CD4-positive, alpha-beta memory T cell (primary cell): ENCODE results near the gene CDH9. TPM values are rescaled to one million over a fixed set of nuclear protein-coding genes. Genes with fewer than 3 reads are reported as not detected.

ENCODE experiments used
- CTCF ChIA-PET: fragments of 350-600 bp; sonication (Branson Sonifier 250); formaldehyde crosslinking; loops from one replicate; lab custom pipeline; 2021; ENCODE audit warnings: inconsistent platforms; ENCODE audit not compliant: partially characterized antibody; lab: Charles Lee
- POLR2A ChIA-PET: fragments of 350-600 bp; sonication (Branson Sonifier 250); formaldehyde crosslinking; loops from one replicate; lab custom pipeline; 2021; ENCODE audit not compliant: partially characterized antibody; lab: Charles Lee
- DNase-seq, 5 donors: peaks; one replicate each; pipeline versions ENCODE4 v3.0.0 to v3.0.0-alpha.2; 2020 to 2022; ENCODE audit warnings: mixed read lengths in 1 of 5
- H3K27ac ChIP-seq: one replicate; pipeline ENCODE4 v1.7.0; 2013; ENCODE audit warnings: low read depth, low read length
- H3K27me3 ChIP-seq: 2 replicates; pipeline ENCODE4 v1.7.0; 2013; ENCODE audit warnings: mild to moderate bottlenecking, low read length, moderate library complexity; ENCODE audit not compliant: insufficient read depth
- H3K36me3 ChIP-seq: 2 replicates; pipeline ENCODE4 v1.7.0; 2013; ENCODE audit warnings: mild to moderate bottlenecking, low read length, moderate library complexity; ENCODE audit not compliant: insufficient read depth
- H3K4me1 ChIP-seq: 2 replicates; pipeline ENCODE4 v1.7.0; 2013; ENCODE audit warnings: mild to moderate bottlenecking, low read length, moderate library complexity; ENCODE audit not compliant: insufficient read depth
- H3K4me3 ChIP-seq, 2 donors: one replicate each; pipeline ENCODE4 v1.7.0; 2013; ENCODE audit warnings: low read length in 2 of 2, mild to moderate bottlenecking in 1 of 2
- H3K9me3 ChIP-seq, 2 donors: one replicate each; pipeline ENCODE4 v1.7.0; 2013; ENCODE audit warnings: low read length in 2 of 2, control low read depth in 1 of 2; ENCODE audit not compliant: control insufficient read depth in 1 of 2
- H3K27ac Mint-ChIP-seq, 7 donors: one replicate each; pipeline ENCODE4 v1.8.0; 2020 to 2021; ENCODE audit warnings: mixed read lengths in 7 of 7, mild to moderate bottlenecking in 6 of 7, inconsistent platforms in 3 of 7, moderate library complexity in 3 of 7
- H3K27me3 Mint-ChIP-seq, 2 donors: one replicate each; pipeline ENCODE4 v1.8.0; 2020 to 2021; ENCODE audit warnings: mixed read lengths in 2 of 2
- H3K36me3 Mint-ChIP-seq, 2 donors: one replicate each; pipeline ENCODE4 v1.8.0; 2020 to 2021; ENCODE audit warnings: mixed read lengths in 2 of 2, inconsistent platforms in 1 of 2, mild to moderate bottlenecking in 1 of 2
- H3K4me1 Mint-ChIP-seq, 4 donors: one replicate each; pipeline ENCODE4 v1.8.0; 2020 to 2021; ENCODE audit warnings: mixed read lengths in 4 of 4, mild to moderate bottlenecking in 1 of 4
- H3K4me3 Mint-ChIP-seq, 8 donors: one replicate each; pipeline ENCODE4 v1.8.0; 2020 to 2021; ENCODE audit warnings: mixed read lengths in 8 of 8, mild to moderate bottlenecking in 7 of 8, moderate library complexity in 6 of 8, inconsistent platforms in 3 of 8
- H3K9me3 Mint-ChIP-seq, 8 donors: one replicate each; pipeline ENCODE4 v1.8.0; 2020 to 2021; ENCODE audit warnings: mixed read lengths in 8 of 8, mild to moderate bottlenecking in 5 of 8, inconsistent platforms in 3 of 8, moderate library complexity in 1 of 8
- intact Hi-C: fragments of 100-400 bp; cut with micrococcal nuclease; formaldehyde crosslinking; loops from one replicate; pipeline ENCODE4 v1.15.1; 2023
- polyA plus RNA-seq, 2 donors: library from polyadenylated mRNA; unstranded; fragments of 300-500 nt; fragmentation: Illumina TruSeq; gene quantifications; one replicate each; pipeline ENCODE4 v1.2.3, GENCODE V29; 2021
- total RNA-seq, 2 experiments: library from RNA; stranded (reverse); gene quantifications; one replicate each; pipeline ENCODE4 v1.2.3, GENCODE V29; 2021

The CDH9 gene, protein sequence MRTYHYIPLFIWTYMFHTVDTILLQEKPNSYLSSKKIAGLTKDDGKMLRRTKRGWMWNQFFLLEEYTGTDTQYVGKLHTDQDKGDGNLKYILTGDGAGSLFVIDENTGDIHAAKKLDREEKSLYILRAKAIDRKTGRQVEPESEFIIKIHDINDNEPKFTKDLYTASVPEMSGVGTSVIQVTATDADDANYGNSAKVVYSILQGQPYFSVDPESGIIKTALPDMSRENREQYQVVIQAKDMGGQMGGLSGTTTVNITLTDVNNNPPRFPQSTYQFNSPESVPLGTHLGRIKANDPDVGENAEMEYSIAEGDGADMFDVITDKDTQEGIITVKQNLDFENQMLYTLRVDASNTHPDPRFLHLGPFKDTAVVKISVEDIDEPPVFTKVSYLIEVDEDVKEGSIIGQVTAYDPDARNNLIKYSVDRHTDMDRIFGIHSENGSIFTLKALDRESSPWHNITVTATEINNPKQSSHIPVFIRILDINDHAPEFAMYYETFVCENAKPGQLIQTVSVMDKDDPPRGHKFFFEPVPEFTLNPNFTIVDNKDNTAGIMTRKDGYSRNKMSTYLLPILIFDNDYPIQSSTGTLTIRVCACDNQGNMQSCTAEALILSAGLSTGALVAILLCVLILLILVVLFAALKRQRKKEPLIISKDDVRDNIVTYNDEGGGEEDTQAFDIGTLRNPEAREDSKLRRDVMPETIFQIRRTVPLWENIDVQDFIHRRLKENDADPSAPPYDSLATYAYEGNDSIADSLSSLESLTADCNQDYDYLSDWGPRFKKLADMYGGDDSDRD
- total RNA-seq (not detected), polyA plus RNA-seq (not detected)

DNA sequence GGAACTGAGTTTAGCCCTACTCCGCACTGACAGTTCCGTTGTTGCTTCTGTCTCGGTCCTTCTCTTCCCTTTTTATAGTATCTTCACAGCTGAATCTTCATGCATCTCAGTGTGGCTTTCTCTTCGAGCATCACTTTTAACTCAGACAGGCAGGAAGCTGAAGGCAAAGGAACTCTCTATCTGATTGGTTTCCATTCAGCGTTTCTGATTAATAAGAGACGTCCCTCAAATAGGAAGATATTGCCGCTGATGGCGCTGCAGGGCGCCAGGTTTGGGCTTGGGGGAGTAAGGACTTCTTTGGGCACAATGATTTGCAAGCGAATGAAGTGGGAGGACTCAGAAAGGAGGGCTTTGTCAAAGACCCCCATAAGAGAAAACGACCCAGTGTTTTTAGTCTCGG lies at the start of gene CDH9:
TSS of gene CDH9 (minus strand) at position 111 of the 400 bp plus-strand sequence. CDS start 50,253 bp downstream, outside the sequence.
- no peaks in the 10 kb centered on the region for H3K4me1 Mint-ChIP-seq
- Histone ChIP-seq H3K4me1 (no peaks in the 10 kb centered on the region), H3K4me3 (no peak within 1 kb of the TSS), H3K27me3 (no peaks in the 10 kb centered on the region), H3K9me3 (no peaks in the 10 kb centered on the region), H3K36me3 (no peaks in the 10 kb centered on the region), H3K27ac (no peak within 1 kb of the TSS)
- intact Hi-C loops, result no loop called here
- ChIA-PET CTCF (no interaction called here), POLR2A (no interaction called here)
- no peaks in the 10 kb centered on the region for H3K27me3 Mint-ChIP-seq
- no peak for DNase-seq
- H3K27ac Mint-ChIP-seq, result no peak within 1 kb of the TSS
- no peak within 1 kb of the TSS for H3K4me3 Mint-ChIP-seq
- no peaks in the 10 kb centered on the region for H3K36me3 Mint-ChIP-seq
- peaks cover 2 to 15% (median 8%) of the 10 kb centered on the region in 8 donors for H3K9me3 Mint-ChIP-seq

DNA sequence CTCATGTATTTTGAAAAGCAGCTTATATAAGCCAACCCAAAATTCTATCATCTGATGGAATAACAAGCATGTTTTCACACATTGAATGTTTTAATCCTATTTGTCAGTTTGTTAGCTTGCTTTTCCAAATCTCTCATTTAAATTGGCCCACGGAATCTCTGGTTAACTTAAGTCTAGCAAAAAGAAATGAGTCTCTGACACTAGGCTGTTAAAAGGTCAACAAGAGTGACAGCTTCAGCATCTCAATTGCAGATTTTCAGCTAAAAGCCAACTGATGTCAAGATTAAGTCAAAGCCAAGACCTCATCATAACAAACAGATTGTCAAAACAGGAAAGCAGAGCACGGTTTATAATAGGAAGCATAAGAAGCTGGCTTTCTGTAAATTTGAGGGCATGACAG lies 49.4 kb upstream of the CDH9 start:
- Histone ChIP-seq H3K4me1 (no peaks in the 10 kb centered on the region), H3K36me3 (no peaks in the 10 kb centered on the region), H3K9me3 (no peaks in the 10 kb centered on the region), H3K27ac (no peak overlapping the region), H3K27me3 (no peaks in the 10 kb centered on the region), H3K4me3 (no peak overlapping the region)
- intact Hi-C loops, result no loop called here
- H3K27me3 Mint-ChIP-seq, result no peaks in the 10 kb centered on the region
- DNase-seq, result no peak
- H3K36me3 Mint-ChIP-seq, result no peaks in the 10 kb centered on the region
- no peak overlapping the region for H3K27ac Mint-ChIP-seq
- POLR2A ChIA-PET, result no interaction called here
- peaks cover 0 to 10% (median 3%) of the 10 kb centered on the region in 8 donors for H3K9me3 Mint-ChIP-seq
- no peaks in the 10 kb centered on the region for H3K4me1 Mint-ChIP-seq
- CTCF ChIA-PET, result no interaction called here
- H3K4me3 Mint-ChIP-seq, result no peak overlapping the region

DNA sequence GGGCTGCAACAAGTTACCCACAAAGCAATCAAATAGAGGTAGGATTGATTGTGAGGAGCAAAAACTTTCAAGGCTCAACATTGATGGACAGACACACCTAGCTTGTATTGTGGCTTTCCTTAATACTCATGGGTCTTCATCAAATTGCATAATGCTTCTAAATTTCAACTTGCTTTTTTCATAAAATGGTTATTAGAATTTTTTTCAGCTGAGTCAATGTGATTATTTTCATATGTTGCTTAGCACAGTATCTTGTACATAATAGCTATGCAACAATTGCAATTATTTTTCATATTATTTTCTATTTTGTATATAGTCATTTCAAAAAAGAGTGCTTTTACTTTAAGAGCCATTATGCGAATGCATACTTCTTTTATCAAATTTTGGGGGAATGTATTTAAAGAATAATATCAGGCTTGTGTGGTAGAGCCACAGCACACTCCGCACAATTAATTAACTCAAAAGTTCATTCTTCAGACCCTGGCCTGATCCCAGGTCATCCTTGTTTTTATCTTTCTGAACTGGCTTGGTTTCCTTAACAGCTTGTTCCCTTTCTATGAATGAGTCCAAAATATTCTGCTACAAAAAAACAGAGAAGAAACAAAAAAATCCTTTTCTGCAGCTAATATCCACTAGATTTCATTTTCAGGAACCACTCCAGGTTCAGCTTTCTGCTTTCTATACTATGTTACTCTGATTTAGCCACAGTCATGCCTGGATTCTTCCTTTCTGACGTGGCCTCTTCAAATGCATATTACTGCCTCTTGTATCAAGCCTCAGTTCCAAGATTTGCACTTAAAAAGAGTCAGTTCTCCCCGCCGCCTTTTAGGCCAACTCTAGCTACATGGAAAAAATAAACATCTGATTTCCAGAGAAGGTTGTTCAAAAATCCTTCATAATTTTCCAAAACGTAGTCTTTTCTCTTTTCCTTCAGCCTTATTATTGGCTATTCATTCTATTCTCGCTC lies 45.3 kb upstream of the CDH9 start:
- Histone ChIP-seq H3K4me3 (no peak overlapping the region), H3K4me1 (no peaks in the 10 kb centered on the region), H3K27ac (no peak overlapping the region), H3K36me3 (no peaks in the 10 kb centered on the region), H3K27me3 (no peaks in the 10 kb centered on the region), H3K9me3 (no peaks in the 10 kb centered on the region)
- Mint-ChIP-seq H3K27ac (no peak overlapping the region), H3K36me3 (no peaks in the 10 kb centered on the region), H3K4me1 (no peaks in the 10 kb centered on the region), H3K9me3 (peaks cover 0 to 20% (median 6%) of the 10 kb centered on the region in 8 donors), H3K4me3 (no peak overlapping the region), H3K27me3 (no peaks in the 10 kb centered on the region)
- intact Hi-C loops, result no loop called here
- DNase-seq, result no peak
- ChIA-PET CTCF (no interaction called here), POLR2A (no interaction called here)

DNA sequence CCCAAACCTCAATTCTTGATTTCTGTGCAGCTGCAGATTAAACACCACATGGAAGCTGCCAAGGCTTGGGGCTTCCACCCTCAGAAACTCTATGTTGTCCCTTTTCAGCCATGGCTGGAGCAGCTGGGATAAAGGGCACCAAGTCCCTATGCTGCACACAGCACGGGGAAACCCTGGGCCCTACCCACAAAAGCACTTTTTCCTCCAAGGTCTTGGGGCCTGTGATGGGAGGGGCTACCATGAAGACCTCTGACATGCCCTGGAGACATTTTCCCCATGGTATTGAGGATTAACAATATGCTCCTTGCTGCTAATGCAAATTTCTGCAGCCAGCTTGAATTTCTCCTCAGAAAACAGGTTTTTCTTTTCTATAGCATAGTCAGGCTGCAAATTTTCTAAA lies 41.8 kb upstream of the CDH9 start:
- CTCF ChIA-PET, result no interaction called here
- intact Hi-C loops, result no loop called here
- peaks cover 0 to 37% (median 14%) of the 10 kb centered on the region in 8 donors for H3K9me3 Mint-ChIP-seq
- H3K4me1 Mint-ChIP-seq, result no peaks in the 10 kb centered on the region
- Histone ChIP-seq H3K27me3 (no peaks in the 10 kb centered on the region), H3K4me1 (no peaks in the 10 kb centered on the region), H3K4me3 (no peak overlapping the region), H3K36me3 (no peaks in the 10 kb centered on the region), H3K27ac (no peak overlapping the region), H3K9me3 (no peaks in the 10 kb centered on the region)
- H3K27me3 Mint-ChIP-seq, result no peaks in the 10 kb centered on the region
- no peaks in the 10 kb centered on the region for H3K36me3 Mint-ChIP-seq
- H3K4me3 Mint-ChIP-seq, result no peak overlapping the region
- no peak for DNase-seq
- POLR2A ChIA-PET, result no interaction called here
- no peak overlapping the region for H3K27ac Mint-ChIP-seq

DNA sequence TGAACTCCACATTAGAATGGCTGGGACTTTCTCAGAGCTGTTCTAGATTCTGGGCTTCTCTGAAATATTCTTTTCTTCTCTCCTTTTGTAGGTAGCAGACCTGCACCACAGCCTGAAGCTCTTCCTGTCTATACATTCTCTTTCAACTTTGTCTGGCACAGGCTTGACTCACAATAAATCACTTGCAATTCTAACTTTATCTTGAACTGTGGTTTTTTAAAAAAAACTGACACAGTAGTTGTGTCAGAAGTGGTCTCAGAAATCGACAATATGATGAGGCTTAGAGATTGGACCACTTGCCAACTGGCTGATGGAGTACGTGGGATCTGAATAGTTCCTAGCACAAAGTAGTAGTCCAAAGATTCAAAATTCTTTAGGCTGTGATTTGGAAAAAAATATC lies 24.1 kb upstream of the CDH9 start:
- no peak overlapping the region for H3K4me3 ChIP-seq
- no peaks in the 10 kb centered on the region for H3K4me1 ChIP-seq
- Mint-ChIP-seq H3K9me3 (peaks cover 6 to 19% (median 12%) of the 10 kb centered on the region in 8 donors), H3K36me3 (no peaks in the 10 kb centered on the region), H3K4me1 (no peaks in the 10 kb centered on the region), H3K27ac (no peak overlapping the region), H3K4me3 (no peak overlapping the region), H3K27me3 (no peaks in the 10 kb centered on the region)
- no peaks in the 10 kb centered on the region for H3K9me3 ChIP-seq
- no peaks in the 10 kb centered on the region for H3K27me3 ChIP-seq
- no peaks in the 10 kb centered on the region for H3K36me3 ChIP-seq
- ChIA-PET CTCF (no interaction called here), POLR2A (no interaction called here)
- intact Hi-C loops, result no loop called here
- DNase-seq, result no peak
- H3K27ac ChIP-seq, result no peak overlapping the region

DNA sequence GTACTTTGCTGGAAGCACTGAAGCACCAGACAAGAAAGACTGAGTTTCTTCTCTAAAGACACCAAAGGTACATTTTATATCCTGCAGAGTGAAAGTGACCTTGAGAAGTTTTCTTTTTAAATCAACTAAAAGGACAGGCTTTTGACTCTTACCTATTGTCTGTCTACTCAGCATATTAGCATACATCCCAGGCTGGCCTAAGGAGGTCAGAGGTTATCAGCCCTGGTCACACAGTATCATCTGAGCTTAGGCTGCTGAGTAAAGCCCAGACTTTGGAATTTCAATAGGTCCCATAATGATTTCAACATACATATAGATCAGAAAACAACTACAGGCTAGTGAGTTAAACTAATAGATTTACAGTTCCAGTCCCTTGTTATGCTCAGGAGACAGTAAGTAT lies 10.1 kb upstream of the CDH9 start:
- no peaks in the 10 kb centered on the region for H3K36me3 ChIP-seq

DNA sequence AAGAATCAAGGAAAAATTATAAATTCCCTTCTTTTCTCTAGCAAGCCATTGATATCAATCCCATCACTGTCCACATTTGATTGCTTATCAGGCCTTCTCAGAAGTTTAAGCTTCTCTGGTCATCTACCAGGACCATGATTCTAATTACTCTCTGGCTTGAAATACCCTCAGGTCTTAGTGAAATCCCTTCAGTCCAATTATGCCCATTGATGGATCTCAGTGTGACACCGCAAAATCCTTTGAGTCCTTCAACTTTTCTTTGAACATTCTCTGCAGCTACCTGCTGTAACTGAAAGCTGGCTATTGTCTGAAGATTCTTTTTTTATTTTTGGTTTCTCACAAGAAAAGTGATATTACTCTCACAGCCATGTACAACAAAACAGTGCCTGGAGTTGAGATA lies 3.0 kb upstream of the CDH9 start:
- H3K36me3 ChIP-seq, result no peaks in the 10 kb centered on the region
- intact Hi-C loops, result no loop called here
- H3K27ac ChIP-seq, result no peak overlapping the region
- ChIA-PET CTCF (no interaction called here), POLR2A (no interaction called here)
- Mint-ChIP-seq H3K27ac (no peak overlapping the region), H3K27me3 (no peaks in the 10 kb centered on the region), H3K9me3 (peaks cover 2 to 17% (median 8%) of the 10 kb centered on the region in 8 donors), H3K36me3 (no peaks in the 10 kb centered on the region), H3K4me1 (no peaks in the 10 kb centered on the region), H3K4me3 (no peak overlapping the region)
- no peak for DNase-seq
- H3K27me3 ChIP-seq, result no peaks in the 10 kb centered on the region
- H3K4me1 ChIP-seq, result no peaks in the 10 kb centered on the region
- H3K4me3 ChIP-seq, result no peak overlapping the region
- no peaks in the 10 kb centered on the region for H3K9me3 ChIP-seq

More for the DNA sequence above, 10.1 kb upstream of the CDH9 start:
- Mint-ChIP-seq H3K36me3 (no peaks in the 10 kb centered on the region), H3K27ac (no peak overlapping the region), H3K4me3 (no peak overlapping the region), H3K27me3 (no peaks in the 10 kb centered on the region), H3K4me1 (no peaks in the 10 kb centered on the region), H3K9me3 (peaks cover 0 to 22% (median 8%) of the 10 kb centered on the region in 8 donors)
- no peaks in the 10 kb centered on the region for H3K27me3 ChIP-seq
- intact Hi-C loops, result no loop called here
- ChIA-PET POLR2A (no interaction called here), CTCF (no interaction called here)
- no peaks in the 10 kb centered on the region for H3K4me1 ChIP-seq
- H3K4me3 ChIP-seq, result no peak overlapping the region
- no peak for DNase-seq
- no peaks in the 10 kb centered on the region for H3K9me3 ChIP-seq
- no peak overlapping the region for H3K27ac ChIP-seq
